IMR-90 (cell line): Measurements from ENCODE around the gene ARID5A. TPM values are rescaled to one million over a fixed set of nuclear protein-coding genes. Genes with fewer than 3 reads are reported as not detected.

Source experiments
- ATAC-seq: fragments of 200-7000 bp; cut with Tn5 transposase; 2 replicates; pipeline ENCODE4 v1.9.1; 2020; ENCODE audit warnings: low read depth, mild to moderate bottlenecking, moderate library complexity
- BruUV-seq: library from RNA; stranded (reverse); fragments of 400-500 nt; replicated peaks from 2 replicates; lab custom pipeline; 2021; lab: Mats Ljungman, UMichigan
- CTCF ChIA-PET: fragments of 300-600 bp; formaldehyde crosslinking; extraction: SDS; loops from one replicate; lab custom pipeline; 2021; ENCODE audit warnings: antibody characterized with exemption; lab: Yijun Ruan, JAX
- POLR2A ChIA-PET: fragments of 300-600 bp; sonication (Branson Sonifier 250); formaldehyde crosslinking; loops from one replicate; lab custom pipeline; 2022; ENCODE audit warnings: antibody characterized with exemption; ENCODE audit not compliant: unreplicated experiment; lab: Charles Lee
- DNase-seq: peaks from one replicate; pipeline ENCODE4 v3.0.0; 2013
- H2AFZ ChIP-seq: replicated peaks from 2 replicates; pipeline ENCODE3; 2013; ENCODE audit warnings: low read length, mild to moderate bottlenecking; ENCODE audit not compliant: poor library complexity
- H2AK5ac ChIP-seq: 2 replicates; pipeline ENCODE4 v1.6.1; 2013; ENCODE audit warnings: low read depth, low read length, inconsistent platforms
- H2AK9ac ChIP-seq: replicated peaks from 2 replicates; pipeline ENCODE3; 2013; ENCODE audit warnings: mild to moderate bottlenecking, low read depth, low read length, moderate library complexity; ENCODE audit not compliant: poor library complexity
- H2BK120ac ChIP-seq: 2 replicates; pipeline ENCODE4 v1.6.1; 2013; ENCODE audit warnings: low read depth, low read length, inconsistent platforms
- H2BK15ac ChIP-seq: 3 replicates; pipeline ENCODE4 v1.6.1; 2013; ENCODE audit warnings: low read depth, low read length, inconsistent platforms
- H2BK20ac ChIP-seq: 2 replicates; pipeline ENCODE4 v1.6.1; 2013; ENCODE audit warnings: low read depth, mild to moderate bottlenecking, inconsistent platforms, low read length, moderate library complexity
- H2BK5ac ChIP-seq: 2 replicates; pipeline ENCODE4 v1.6.1; 2013; ENCODE audit warnings: mild to moderate bottlenecking, low read depth, low read length, inconsistent platforms; ENCODE audit not compliant: poor library complexity, severe bottlenecking
- H3K14ac ChIP-seq: replicated peaks from 2 replicates; pipeline ENCODE4 v1.6.1; 2013; ENCODE audit warnings: low read depth, low read length, inconsistent platforms
- H3K18ac ChIP-seq: 2 replicates; pipeline ENCODE4 v1.6.1; 2013; ENCODE audit warnings: low read depth, low read length, control low read depth
- H3K23ac ChIP-seq: 2 replicates; pipeline ENCODE4 v1.6.1; 2013; ENCODE audit warnings: low read depth, low read length, inconsistent platforms
- H3K27ac ChIP-seq: 2 replicates; pipeline ENCODE4 v1.5.1; 2013; ENCODE audit warnings: mild to moderate bottlenecking, control low read depth, low read length; ENCODE audit not compliant: insufficient read depth
- H3K27me3 ChIP-seq: 2 replicates; pipeline ENCODE4 v1.6.1; 2013; ENCODE audit warnings: low read length; ENCODE audit not compliant: control insufficient read depth, insufficient read depth
- H3K36me3 ChIP-seq: 2 replicates; pipeline ENCODE4 v1.6.1; 2013; ENCODE audit warnings: low read length, mixed read lengths; ENCODE audit not compliant: control insufficient read depth, insufficient read depth
- H3K4ac ChIP-seq: 2 replicates; pipeline ENCODE4 v1.6.1; 2013; ENCODE audit warnings: low read depth, low read length, inconsistent platforms
- H3K4me1 ChIP-seq: 2 replicates; pipeline ENCODE4 v1.6.1; 2013; ENCODE audit warnings: low read length, mixed read lengths; ENCODE audit not compliant: control insufficient read depth, insufficient read depth
- H3K4me2 ChIP-seq: 2 replicates; pipeline ENCODE4 v1.6.1; 2013; ENCODE audit warnings: low read depth, mild to moderate bottlenecking, control low read depth, low read length, moderate library complexity
- H3K4me3 ChIP-seq: 2 replicates; pipeline ENCODE4 v1.5.1; 2013; ENCODE audit warnings: low read depth, mild to moderate bottlenecking, control low read depth, low read length, moderate library complexity; ENCODE audit not compliant: insufficient read depth
- H3K56ac ChIP-seq: 2 replicates; pipeline ENCODE4 v1.6.1; 2013; ENCODE audit warnings: low read length, inconsistent platforms; ENCODE audit not compliant: insufficient read depth; ENCODE audit errors: extremely low read depth
- H3K79me1 ChIP-seq, 2 experiments: 2 replicates each; pipeline ENCODE4 v1.6.1; 2013; ENCODE audit warnings: low read length in 2 of 2, inconsistent platforms in 1 of 2, low read depth in 1 of 2
- H3K9ac ChIP-seq: 2 replicates; pipeline ENCODE4 v1.6.1; 2013; ENCODE audit warnings: low read depth, low read length, control low read depth
- H3K9me1 ChIP-seq: 2 replicates; pipeline ENCODE4 v1.6.1; 2013; ENCODE audit warnings: low read length, inconsistent platforms; ENCODE audit not compliant: insufficient read depth
- H3K9me3 ChIP-seq: 2 replicates; pipeline ENCODE4 v1.6.1; 2013; ENCODE audit warnings: low read length; ENCODE audit not compliant: control insufficient read depth, insufficient read depth
- H4K20me1 ChIP-seq: 2 replicates; pipeline ENCODE4 v1.6.1; 2013; ENCODE audit warnings: low read length, inconsistent platforms; ENCODE audit not compliant: insufficient read depth
- H4K5ac ChIP-seq: 2 replicates; pipeline ENCODE4 v1.6.1; 2013; ENCODE audit warnings: mild to moderate bottlenecking, low read depth, low read length, control low read depth
- H4K8ac ChIP-seq, 2 experiments: 2 replicates each; pipeline ENCODE4 v1.6.1; 2013; ENCODE audit warnings: low read depth in 2 of 2, low read length in 2 of 2, control low read depth in 1 of 2, inconsistent platforms in 1 of 2
- H4K91ac ChIP-seq: 2 replicates; pipeline ENCODE4 v1.6.1; 2013; ENCODE audit warnings: low read depth, low read length, inconsistent platforms; ENCODE audit not compliant: insufficient read depth
- BHLHE40 ChIP-seq: fragments of 150-350 bp; IDR thresholded peaks from 2 replicates; pipeline ENCODE4 v1.6.1; 2016; ENCODE audit warnings: mild to moderate bottlenecking, low read depth, low read length
- CEBPB ChIP-seq: IDR thresholded peaks from 2 replicates; pipeline ENCODE4 v1.6.1; 2012; ENCODE audit warnings: low read depth, low read length, improper control_type of control experiment
- CHD1 ChIP-seq: IDR thresholded peaks from 2 replicates; pipeline ENCODE4 v1.6.1; 2012; ENCODE audit warnings: low read depth, low read length, improper control_type of control experiment
- FOS ChIP-seq: fragments of 150-350 bp; IDR thresholded peaks from 2 replicates; pipeline ENCODE4 v1.6.1; 2016; ENCODE audit warnings: low read depth, low read length
- MAFK ChIP-seq: IDR thresholded peaks from 2 replicates; pipeline ENCODE4 v1.6.1; 2012; ENCODE audit warnings: low read depth, low read length, improper control_type of control experiment
- MAZ ChIP-seq: IDR thresholded peaks from 2 replicates; pipeline ENCODE4 v1.6.1; 2012; ENCODE audit warnings: low read depth, mild to moderate bottlenecking, low read length, improper control_type of control experiment, moderate library complexity, borderline replicate concordance
- MXI1 ChIP-seq: IDR thresholded peaks from 2 replicates; pipeline ENCODE4 v1.6.1; 2012; ENCODE audit warnings: low read depth, mild to moderate bottlenecking, low read length, moderate library complexity, borderline replicate concordance
- NFE2L2 ChIP-seq: fragments of 150-350 bp; IDR thresholded peaks from 2 replicates; pipeline ENCODE4 v1.6.1; 2016; ENCODE audit warnings: low read depth, mild to moderate bottlenecking, low read length
- POLR2A ChIP-seq: IDR thresholded peaks from 2 replicates; pipeline ENCODE4 v1.6.1; 2012; ENCODE audit warnings: mild to moderate bottlenecking, low read depth, low read length
- RAD21 ChIP-seq: IDR thresholded peaks from 2 replicates; pipeline ENCODE4 v1.6.1; 2012; ENCODE audit warnings: low read length, improper control_type of control experiment
- RCOR1 ChIP-seq: IDR thresholded peaks from 2 replicates; pipeline ENCODE4 v1.6.1; 2012; ENCODE audit warnings: mild to moderate bottlenecking, low read length, improper control_type of control experiment; ENCODE audit not compliant: insufficient replicate concordance
- RFX5 ChIP-seq: IDR thresholded peaks from 2 replicates; pipeline ENCODE4 v1.8.0; 2012; ENCODE audit warnings: low read depth, mild to moderate bottlenecking, low read length, moderate library complexity
- SMC3 ChIP-seq: fragments of 150-350 bp; IDR thresholded peaks from 2 replicates; pipeline ENCODE4 v1.6.1; 2016; ENCODE audit warnings: low read depth, mild to moderate bottlenecking, antibody characterized with exemption, low read length, moderate library complexity
- WGBS, 2 experiments: methylation state at CpG; one replicate each; pipeline versions ENCODE4 v1.1.5 to v1.1.7; 2013; ENCODE audit warnings: missing lambda C conversion rate in 2 of 2; ENCODE audit not compliant: insufficient read length in 1 of 2; ENCODE audit errors: extremely low coverage in 2 of 2; 5-methylcytosine and 5-hydroxymethylcytosine counted together
- dilution Hi-C: fragments of 300-500 bp; cut with HindIII; formaldehyde crosslinking; loops from one replicate; pipeline ENCODE4 v1.14.3; 2018; ENCODE audit warnings: low sequenced_read_pairs; ENCODE audit not compliant: unreplicated experiment
- in situ Hi-C: fragments of 300-500 bp; cut with MboI; formaldehyde crosslinking; loops from 3 replicates; pipeline ENCODE4 v1.14.3; 2019; ENCODE audit warnings: low sequenced_read_pairs, inconsistent platforms, mixed read lengths
- intact Hi-C: fragments of 100-400 bp; cut with micrococcal nuclease; formaldehyde crosslinking; loops from 2 replicates; pipeline ENCODE4 v1.10.0; 2022
- polyA plus RNA-seq, 3 experiments: library from polyadenylated mRNA; depleted of rRNA; stranded (reverse); fragments of >200 nt; gene quantifications; 2 replicates each; pipeline ENCODE4 v1.2.3, GENCODE V29; 2012; ENCODE audit warnings: low replicate concordance in 1 of 3
- total RNA-seq: library from RNA; depleted of rRNA; stranded (reverse); fragments of >200 nt; gene quantifications from 2 replicates; pipeline ENCODE4 v1.2.3, GENCODE V29; 2012
- TF ChIP-seq, protein P1 (sequence below): conservative IDR thresholded peaks from 2 replicates; pipeline ENCODE4 v1.5.1; 2012; ENCODE audit warnings: mild to moderate bottlenecking, low read depth, low read length, improper control_type of control experiment
- TF ChIP-seq, protein P2 (sequence below): fragments of 150-350 bp; IDR thresholded peaks from 2 replicates; pipeline ENCODE4 v1.6.1; 2016; ENCODE audit warnings: low read depth, mild to moderate bottlenecking, low read length, moderate library complexity, borderline replicate concordance
- TF ChIP-seq, protein P3 (sequence below): fragments of 150-350 bp; IDR thresholded peaks from 2 replicates; pipeline ENCODE4 v1.6.1; 2017; ENCODE audit warnings: mild to moderate bottlenecking, antibody characterized with exemption, low read length, low read depth

The ARID5A gene
- total and polyA plus RNA-seq, 2 of the 4 experiments (the other 2 are of a cell fraction) = 2.3 to 6.7 TPM

DNA sequence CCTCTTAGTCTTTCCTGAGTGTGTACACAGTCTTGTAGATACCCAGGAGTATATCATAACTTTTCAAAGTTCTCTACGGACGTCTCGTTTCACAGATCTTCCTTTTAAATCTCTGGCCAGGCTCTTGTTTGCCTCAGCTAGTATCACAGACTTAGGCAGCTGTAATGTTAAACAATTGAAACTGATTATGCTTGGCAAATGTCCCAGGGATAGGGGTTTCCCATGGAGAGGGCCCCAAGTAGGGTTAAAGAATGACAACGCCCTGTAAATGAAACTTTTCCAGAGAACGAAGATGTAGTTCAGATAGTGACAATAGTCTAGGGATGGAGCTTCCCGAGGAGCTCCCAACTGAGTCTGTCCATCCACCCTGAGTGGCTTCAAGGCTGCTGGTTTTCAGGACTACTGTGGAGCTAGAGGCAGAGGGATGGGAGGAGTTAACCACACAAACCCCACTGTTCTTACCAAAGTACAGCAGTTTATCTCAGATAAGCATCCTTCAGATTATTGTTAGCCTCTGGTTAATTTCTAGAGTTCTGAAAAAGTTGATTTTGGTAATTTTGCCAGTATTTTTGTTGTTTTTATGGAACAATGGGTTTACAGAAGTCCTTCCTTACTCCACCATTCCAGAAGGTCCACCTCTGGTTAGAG is 40.4 kb upstream of the ARID5A start:
- ATAC-seq (no peak), DNase-seq (no peak)
- no CpG with 5 or more reads among the region's 6 CpGs for WGBS, 2 experiments
- H3K4me3 ChIP-seq = no peak overlapping the region
- no peaks in the 10 kb centered on the region for H3K4me1 ChIP-seq
- dilution Hi-C loops = no loop called here
- H2BK15ac ChIP-seq = no peak overlapping the region
- H2AK9ac ChIP-seq = no peak overlapping the region
- H3K4me2 ChIP-seq = no peak overlapping the region
- no peak overlapping the region for H2BK5ac ChIP-seq
- H3K36me3 ChIP-seq = no peaks in the 10 kb centered on the region
- H2AFZ ChIP-seq = peak overlapping the region; percentile 63
- no peaks in the 10 kb centered on the region for H3K79me1 ChIP-seq
- H3K4ac ChIP-seq = no peak overlapping the region
- no peak overlapping the region for H3K27ac ChIP-seq
- H4K5ac ChIP-seq = no peak overlapping the region
- 0 out of 2 replicates have a peak, but pooled peaks cover 4% of the 10 kb centered on the region for H4K20me1 ChIP-seq
- no peak overlapping the region for H3K14ac ChIP-seq
- no peak overlapping the region for H3K9ac ChIP-seq
- CTCF ChIA-PET = interaction anchor here (1.0 kb wide), 1 partner anchor 13 kb away, joined by 5 read pairs; no protein-coding TSS in a partner anchor
- in situ Hi-C loops = no loop called here
- TF ChIP-seq MAFK = no peak
- no peak for TF ChIP-seq BHLHE40
- TF ChIP-seq, protein P1, sequence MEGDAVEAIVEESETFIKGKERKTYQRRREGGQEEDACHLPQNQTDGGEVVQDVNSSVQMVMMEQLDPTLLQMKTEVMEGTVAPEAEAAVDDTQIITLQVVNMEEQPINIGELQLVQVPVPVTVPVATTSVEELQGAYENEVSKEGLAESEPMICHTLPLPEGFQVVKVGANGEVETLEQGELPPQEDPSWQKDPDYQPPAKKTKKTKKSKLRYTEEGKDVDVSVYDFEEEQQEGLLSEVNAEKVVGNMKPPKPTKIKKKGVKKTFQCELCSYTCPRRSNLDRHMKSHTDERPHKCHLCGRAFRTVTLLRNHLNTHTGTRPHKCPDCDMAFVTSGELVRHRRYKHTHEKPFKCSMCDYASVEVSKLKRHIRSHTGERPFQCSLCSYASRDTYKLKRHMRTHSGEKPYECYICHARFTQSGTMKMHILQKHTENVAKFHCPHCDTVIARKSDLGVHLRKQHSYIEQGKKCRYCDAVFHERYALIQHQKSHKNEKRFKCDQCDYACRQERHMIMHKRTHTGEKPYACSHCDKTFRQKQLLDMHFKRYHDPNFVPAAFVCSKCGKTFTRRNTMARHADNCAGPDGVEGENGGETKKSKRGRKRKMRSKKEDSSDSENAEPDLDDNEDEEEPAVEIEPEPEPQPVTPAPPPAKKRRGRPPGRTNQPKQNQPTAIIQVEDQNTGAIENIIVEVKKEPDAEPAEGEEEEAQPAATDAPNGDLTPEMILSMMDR = no peak
- no peak for TF ChIP-seq MXI1
- no peak for TF ChIP-seq NFE2L2
- no peak for TF ChIP-seq CEBPB
- no peak for TF ChIP-seq CHD1
- TF ChIP-seq RFX5 = no peak
- no peak for TF ChIP-seq POLR2A
- TF ChIP-seq MAZ = no peak
- no peak for TF ChIP-seq RCOR1
- TF ChIP-seq FOS = no peak
- TF ChIP-seq SMC3 = no peak
- TF ChIP-seq, protein P2, sequence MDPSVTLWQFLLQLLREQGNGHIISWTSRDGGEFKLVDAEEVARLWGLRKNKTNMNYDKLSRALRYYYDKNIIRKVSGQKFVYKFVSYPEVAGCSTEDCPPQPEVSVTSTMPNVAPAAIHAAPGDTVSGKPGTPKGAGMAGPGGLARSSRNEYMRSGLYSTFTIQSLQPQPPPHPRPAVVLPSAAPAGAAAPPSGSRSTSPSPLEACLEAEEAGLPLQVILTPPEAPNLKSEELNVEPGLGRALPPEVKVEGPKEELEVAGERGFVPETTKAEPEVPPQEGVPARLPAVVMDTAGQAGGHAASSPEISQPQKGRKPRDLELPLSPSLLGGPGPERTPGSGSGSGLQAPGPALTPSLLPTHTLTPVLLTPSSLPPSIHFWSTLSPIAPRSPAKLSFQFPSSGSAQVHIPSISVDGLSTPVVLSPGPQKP = no peak
- TF ChIP-seq, protein P3, sequence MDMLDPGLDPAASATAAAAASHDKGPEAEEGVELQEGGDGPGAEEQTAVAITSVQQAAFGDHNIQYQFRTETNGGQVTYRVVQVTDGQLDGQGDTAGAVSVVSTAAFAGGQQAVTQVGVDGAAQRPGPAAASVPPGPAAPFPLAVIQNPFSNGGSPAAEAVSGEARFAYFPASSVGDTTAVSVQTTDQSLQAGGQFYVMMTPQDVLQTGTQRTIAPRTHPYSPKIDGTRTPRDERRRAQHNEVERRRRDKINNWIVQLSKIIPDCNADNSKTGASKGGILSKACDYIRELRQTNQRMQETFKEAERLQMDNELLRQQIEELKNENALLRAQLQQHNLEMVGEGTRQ = no peak
- no peak for TF ChIP-seq RAD21
- H2BK120ac ChIP-seq = no peak overlapping the region
- no peak overlapping the region for H2BK20ac ChIP-seq
- no peak overlapping the region for H4K91ac ChIP-seq
- no peaks in the 10 kb centered on the region for H3K9me1 ChIP-seq
- no peak overlapping the region for H3K18ac ChIP-seq
- H2AK5ac ChIP-seq = no peak overlapping the region
- intact Hi-C loops = no loop called here
- no peak overlapping the region for H4K8ac ChIP-seq
- BruUV-seq = no TSS peak
- no peak overlapping the region for H3K23ac ChIP-seq
- no peak overlapping the region for H3K56ac ChIP-seq
- H3K27me3 ChIP-seq = peaks cover 52% of the 10 kb centered on the region
- POLR2A ChIA-PET = no interaction called here
- H3K9me3 ChIP-seq = peaks cover 3% of the 10 kb centered on the region
